Right atrium auricular region (tissue), 2 donors: ENCODE results near the gene UBE2L3. TPM values are rescaled to one million over a fixed set of nuclear protein-coding genes. Genes with fewer than 3 reads are reported as not detected.
A peak's percentile ranks its signal among the peaks of the same experiment; 100 is the strongest.

Experiments
- DNase-seq: peaks from one replicate; pipeline ENCODE4 v3.0.0-alpha.2; 2019; ENCODE audit warnings: low spot score
- H3K27ac ChIP-seq, 2 donors: fragments of 200-600 bp; sonication (generic); 1 replicate in 1 of 2; 2 replicates in 1 of 2; pipeline ENCODE4 v1.5.1; 2016 to 2019
- H3K27me3 ChIP-seq, 2 donors: fragments of 200-600 bp; sonication (generic); one replicate each; pipeline versions ENCODE4 v1.5.1 to v1.6.0; 2017 to 2019
- H3K36me3 ChIP-seq: fragments of 200-600 bp; sonication (generic); one replicate; pipeline ENCODE4 v1.5.1; 2016
- H3K4me1 ChIP-seq, 2 donors: fragments of 200-600 bp; sonication (generic); one replicate each; pipeline versions ENCODE4 v1.5.1 to v1.6.0; 2017 to 2019
- H3K4me3 ChIP-seq, 2 donors: fragments of 200-600 bp; sonication (generic); 1 replicate in 1 of 2; 2 replicates in 1 of 2; pipeline ENCODE4 v1.5.1; 2017 to 2019; ENCODE audit warnings: mild to moderate bottlenecking in 1 of 2, moderate library complexity in 1 of 2
- H3K9me3 ChIP-seq, 2 donors: fragments of 200-600 bp; sonication (generic); one replicate each; pipeline ENCODE4 v1.5.1; 2019
- total RNA-seq, 2 donors: library from RNA; depleted of rRNA; stranded (reverse); fragments of >200 nt; gene quantifications; one replicate each; pipeline ENCODE4 v1.1.0, GENCODE V29; 2016
- TF ChIP-seq, protein P1 (sequence below), 2 donors: fragments of 200-600 bp; sonication (generic); IDR thresholded peaks; one replicate each; pipeline ENCODE4 v1.5.1; 2019; ENCODE audit warnings: antibody characterized with exemption in 2 of 2

Gene UBE2L3
- total RNA-seq, 2 donors from 2014 or later, result 46.9 to 62.2 TPM

- Histone ChIP-seq H3K36me3 (no peaks in the 10 kb centered on the region), H3K9me3 (no peaks in the 10 kb centered on the region), H3K4me3 (peak overlapping the region; percentile 50 to 56), H3K27me3 (no peaks in the 10 kb centered on the region), H3K27ac (no peak overlapping the region), H3K4me1 (peaks cover 0 to 21% of the 10 kb centered on the region in 2 donors)
- no peak for DNase-seq
- TF ChIP-seq, protein P1, sequence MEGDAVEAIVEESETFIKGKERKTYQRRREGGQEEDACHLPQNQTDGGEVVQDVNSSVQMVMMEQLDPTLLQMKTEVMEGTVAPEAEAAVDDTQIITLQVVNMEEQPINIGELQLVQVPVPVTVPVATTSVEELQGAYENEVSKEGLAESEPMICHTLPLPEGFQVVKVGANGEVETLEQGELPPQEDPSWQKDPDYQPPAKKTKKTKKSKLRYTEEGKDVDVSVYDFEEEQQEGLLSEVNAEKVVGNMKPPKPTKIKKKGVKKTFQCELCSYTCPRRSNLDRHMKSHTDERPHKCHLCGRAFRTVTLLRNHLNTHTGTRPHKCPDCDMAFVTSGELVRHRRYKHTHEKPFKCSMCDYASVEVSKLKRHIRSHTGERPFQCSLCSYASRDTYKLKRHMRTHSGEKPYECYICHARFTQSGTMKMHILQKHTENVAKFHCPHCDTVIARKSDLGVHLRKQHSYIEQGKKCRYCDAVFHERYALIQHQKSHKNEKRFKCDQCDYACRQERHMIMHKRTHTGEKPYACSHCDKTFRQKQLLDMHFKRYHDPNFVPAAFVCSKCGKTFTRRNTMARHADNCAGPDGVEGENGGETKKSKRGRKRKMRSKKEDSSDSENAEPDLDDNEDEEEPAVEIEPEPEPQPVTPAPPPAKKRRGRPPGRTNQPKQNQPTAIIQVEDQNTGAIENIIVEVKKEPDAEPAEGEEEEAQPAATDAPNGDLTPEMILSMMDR (IDR thresholded peaks at IDR 0.05), result no peak
Observed at GRCh38 chr22:21657020-21657359, 89.5 kb downstream of the UBE2L3 start.

DNA sequence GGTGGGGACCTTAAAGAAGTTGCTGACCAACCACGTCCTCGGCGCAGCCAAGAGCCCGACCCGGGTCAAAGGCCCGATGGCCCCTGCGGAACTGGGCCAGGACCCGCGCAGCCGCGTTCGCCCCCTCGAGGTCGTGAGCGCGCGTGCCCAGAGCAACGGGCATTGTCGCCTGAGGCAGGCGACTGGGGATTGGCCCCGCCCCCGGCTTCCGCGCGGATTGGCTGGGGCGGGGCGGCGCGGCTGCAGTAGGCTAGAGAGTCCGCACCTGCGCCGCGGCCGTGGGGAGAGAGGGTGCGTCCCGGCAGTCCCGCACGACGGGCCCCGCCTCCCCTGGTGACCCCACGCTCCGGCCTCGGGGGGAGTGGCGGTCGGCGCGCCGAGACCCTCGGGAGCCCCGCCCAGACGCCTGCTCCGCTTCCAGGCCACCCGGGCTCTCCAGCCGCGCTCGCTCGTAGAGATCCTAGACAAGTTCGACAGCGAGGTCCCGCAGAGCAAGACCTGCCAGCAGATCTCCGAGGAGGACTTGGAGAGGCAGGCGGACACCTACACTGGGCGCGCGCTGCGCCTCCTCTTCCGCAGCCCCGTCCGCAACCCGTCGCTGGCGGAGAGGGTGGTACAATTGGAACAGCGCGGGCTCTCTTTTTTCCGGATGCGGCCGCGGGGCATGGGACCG lies 90.0 kb downstream of the UBE2L3 start:
- TF ChIP-seq, protein P1 (IDR thresholded peaks at IDR 0.05), result no peak
- Histone ChIP-seq H3K9me3 (no peaks in the 10 kb centered on the region), H3K36me3 (no peaks in the 10 kb centered on the region), H3K4me1 (peaks cover 0 to 17% of the 10 kb centered on the region in 2 donors), H3K27ac (no peak overlapping the region), H3K4me3 (peak overlapping the region; percentile 50 to 56), H3K27me3 (no peaks in the 10 kb centered on the region)
- no peak for DNase-seq

- Histone ChIP-seq H3K4me1 (peaks cover 0 to 13% of the 10 kb centered on the region in 2 donors), H3K9me3 (no peaks in the 10 kb centered on the region), H3K36me3 (no peaks in the 10 kb centered on the region), H3K4me3 (no peak overlapping the region), H3K27ac (no peak overlapping the region), H3K27me3 (no peaks in the 10 kb centered on the region)
- TF ChIP-seq, protein P1 (IDR thresholded peaks at IDR 0.05), result no peak
- no peak for DNase-seq
Observed at GRCh38 chr22:21659864-21660525, 92.5 kb downstream of the UBE2L3 start.

DNA sequence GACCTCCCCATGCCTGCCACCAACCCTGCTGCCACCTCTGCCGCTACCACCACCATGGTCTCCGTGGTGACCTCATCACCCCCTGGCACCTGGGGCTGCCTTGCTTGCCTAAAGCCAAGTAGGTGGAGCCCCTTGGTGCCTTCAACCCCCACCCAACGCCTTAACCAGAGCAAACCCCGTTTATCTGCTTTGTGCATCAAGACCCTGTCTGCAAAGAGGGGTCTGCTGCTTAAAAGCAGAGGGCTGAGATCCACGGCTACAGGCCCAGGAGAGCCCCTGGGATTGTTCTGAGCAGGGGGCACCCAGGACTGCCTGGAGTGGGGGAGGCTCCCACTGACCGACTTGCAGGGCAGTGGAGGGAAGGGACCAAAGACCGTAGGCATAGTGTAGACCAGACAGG lies 93.4 kb downstream of the UBE2L3 start:
- H3K27ac ChIP-seq, result no peak overlapping the region
- no peaks in the 10 kb centered on the region for H3K36me3 ChIP-seq
- TF ChIP-seq, protein P1 (IDR thresholded peaks at IDR 0.05), result no peak
- H3K4me3 ChIP-seq, result no peak overlapping the region
- DNase-seq, result no peak
- H3K27me3 ChIP-seq, result no peaks in the 10 kb centered on the region
- H3K9me3 ChIP-seq, result no peaks in the 10 kb centered on the region
- H3K4me1 ChIP-seq, result peaks cover 0 to 19% of the 10 kb centered on the region in 2 donors

DNA sequence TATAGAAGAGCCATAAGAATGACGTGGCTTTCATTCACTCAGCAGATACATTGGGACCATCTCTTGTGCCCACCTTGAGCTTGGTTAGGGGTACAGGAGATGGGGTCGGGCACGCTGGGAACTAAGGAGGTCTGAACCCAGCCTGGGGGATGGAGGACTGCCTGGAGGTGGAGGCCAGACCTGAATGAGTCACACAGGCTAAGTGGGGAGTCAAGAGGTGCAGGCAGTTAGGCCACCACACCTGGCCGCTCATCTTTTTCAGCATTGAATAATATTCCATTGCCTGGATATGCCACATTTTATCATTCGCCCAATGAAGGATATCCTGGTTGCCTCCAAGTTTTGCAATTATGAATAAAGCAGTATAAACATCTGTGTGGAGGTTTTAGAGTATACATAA lies 94.5 kb downstream of the UBE2L3 start:
- no peaks in the 10 kb centered on the region for H3K27me3 ChIP-seq
- TF ChIP-seq, protein P1 (IDR thresholded peaks at IDR 0.05), result no peak
- H3K9me3 ChIP-seq, result no peaks in the 10 kb centered on the region
- no peak overlapping the region for H3K4me3 ChIP-seq
- no peak for DNase-seq
- no peak overlapping the region for H3K27ac ChIP-seq
- H3K4me1 ChIP-seq, result peaks cover 0 to 26% of the 10 kb centered on the region in 2 donors
- no peaks in the 10 kb centered on the region for H3K36me3 ChIP-seq
